Activated CD4-positive, alpha-beta memory T cell treated with anti-CD3 and anti-CD28 coated beads for 36 hours (primary cell): Measurements from ENCODE around the gene FOXP1. TPM values are rescaled to one million over a fixed set of nuclear protein-coding genes. Genes with fewer than 3 reads are reported as not detected.

Source experiments
- CTCF ChIA-PET: fragments of 350-600 bp; sonication (Branson Sonifier 250); formaldehyde crosslinking; loops from one replicate; lab custom pipeline; 2021; ENCODE audit warnings: antibody characterized with exemption, inconsistent platforms; lab: Charles Lee
- POLR2A ChIA-PET: fragments of 350-600 bp; sonication (Branson Sonifier 250); formaldehyde crosslinking; loops from one replicate; lab custom pipeline; 2021; ENCODE audit warnings: antibody characterized with exemption; lab: Charles Lee
- DNase-seq: peaks from one replicate; pipeline ENCODE4 v3.0.0-alpha.2; 2020
- H3K27ac Mint-ChIP-seq: one replicate; pipeline ENCODE4 v1.8.0; 2021; ENCODE audit warnings: mixed read lengths
- H3K27me3 Mint-ChIP-seq: one replicate; pipeline ENCODE4 v1.8.0; 2021; ENCODE audit warnings: mixed read lengths
- H3K36me3 Mint-ChIP-seq: one replicate; pipeline ENCODE4 v1.8.0; 2021; ENCODE audit warnings: mixed read lengths
- H3K4me1 Mint-ChIP-seq: one replicate; pipeline ENCODE4 v1.8.0; 2021; ENCODE audit warnings: low read depth, mixed read lengths
- H3K4me3 Mint-ChIP-seq: one replicate; pipeline ENCODE4 v1.8.0; 2021; ENCODE audit warnings: mild to moderate bottlenecking, mixed read lengths
- H3K9me3 Mint-ChIP-seq: one replicate; pipeline ENCODE4 v1.8.0; 2021; ENCODE audit warnings: mixed read lengths
- intact Hi-C: fragments of 100-400 bp; cut with micrococcal nuclease; formaldehyde crosslinking; loops from one replicate; pipeline ENCODE4 v1.15.1; 2023
- total RNA-seq, 2 experiments: library from RNA; stranded (reverse); gene quantifications; one replicate each; pipeline ENCODE4 v1.2.3, GENCODE V29; 2021

Gene FOXP1
- total RNA-seq, 2 experiments from 2014 or later = 94.4 to 102 TPM

GRCh38 chr3:71127052-71127831 lies 456.3 kb downstream of the FOXP1 start:
- POLR2A ChIA-PET = interaction anchor here (1.0 to 1.4 kb wide), 5 partner anchors 42 to 177 kb away, joined by 3 to 5 read pairs (median 3); no protein-coding TSS in a partner anchor
- H3K27ac Mint-ChIP-seq = peak overlapping the region; percentile 94
- peaks cover 66% of the 10 kb centered on the region for H3K4me1 Mint-ChIP-seq
- H3K27me3 Mint-ChIP-seq = no peaks in the 10 kb centered on the region
- H3K36me3 Mint-ChIP-seq = peaks cover 9% of the 10 kb centered on the region
- no peaks in the 10 kb centered on the region for H3K9me3 Mint-ChIP-seq
- intact Hi-C loops = loop anchor here (1.0 to 5.0 kb wide), 10 partner anchors 26 to 385 kb away; no protein-coding TSS in a partner anchor
- DNase-seq = peak; percentile 57
- CTCF ChIA-PET = interaction anchor here (1.0 kb wide), 1 partner anchor 10 kb away, joined by 3 read pairs; no protein-coding TSS in a partner anchor
- H3K4me3 Mint-ChIP-seq = peak overlapping the region; percentile 93

GRCh38 chr3:71125738-71126137 lies 457.8 kb downstream of the FOXP1 start:
- ChIA-PET CTCF (no interaction called here), POLR2A (no interaction called here)
- H3K27me3 Mint-ChIP-seq = no peaks in the 10 kb centered on the region
- intact Hi-C loops = loop anchor here (2.0 to 5.0 kb wide), 7 partner anchors 39 to 387 kb away; no protein-coding TSS in a partner anchor
- peak overlapping the region; percentile 72 for H3K27ac Mint-ChIP-seq
- DNase-seq = no peak
- peaks cover 10% of the 10 kb centered on the region for H3K36me3 Mint-ChIP-seq
- H3K9me3 Mint-ChIP-seq = no peaks in the 10 kb centered on the region
- peaks cover 68% of the 10 kb centered on the region for H3K4me1 Mint-ChIP-seq
- peak overlapping the region; percentile 43 for H3K4me3 Mint-ChIP-seq

GRCh38 chr3:71124048-71124447 lies 459.5 kb downstream of the FOXP1 start:
- DNase-seq = no peak
- Mint-ChIP-seq H3K4me1 (peaks cover 82% of the 10 kb centered on the region), H3K9me3 (no peaks in the 10 kb centered on the region), H3K27me3 (no peaks in the 10 kb centered on the region), H3K4me3 (no peak overlapping the region), H3K36me3 (peaks cover 19% of the 10 kb centered on the region), H3K27ac (no peak overlapping the region)
- intact Hi-C loops = no loop called here
- ChIA-PET CTCF (no interaction called here), POLR2A (no interaction called here)

DNA sequence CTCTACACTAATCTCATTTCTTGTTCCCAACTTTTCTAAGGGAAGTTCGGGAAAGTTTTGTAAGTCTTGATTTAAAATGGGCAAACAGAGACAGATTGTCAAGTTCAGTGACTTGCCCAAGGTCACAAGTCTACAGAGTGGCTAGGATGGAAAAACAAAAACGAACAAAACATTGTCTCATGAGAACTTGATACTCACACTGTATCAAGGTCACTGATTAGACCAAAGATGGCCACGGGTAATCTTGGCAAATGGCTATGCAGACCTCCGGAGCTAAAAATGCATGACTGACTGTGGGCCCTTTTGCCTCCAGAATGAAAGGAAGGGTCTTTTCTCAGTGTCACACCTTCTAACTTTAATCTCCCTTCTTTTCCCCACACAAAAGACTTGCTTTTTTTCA lies 460.9 kb downstream of the FOXP1 start:
- POLR2A ChIA-PET = interaction anchor here (1.2 kb wide), 1 partner anchor 36 kb away, joined by 4 read pairs; no protein-coding TSS in a partner anchor
- H3K27ac Mint-ChIP-seq = no peak overlapping the region

DNA sequence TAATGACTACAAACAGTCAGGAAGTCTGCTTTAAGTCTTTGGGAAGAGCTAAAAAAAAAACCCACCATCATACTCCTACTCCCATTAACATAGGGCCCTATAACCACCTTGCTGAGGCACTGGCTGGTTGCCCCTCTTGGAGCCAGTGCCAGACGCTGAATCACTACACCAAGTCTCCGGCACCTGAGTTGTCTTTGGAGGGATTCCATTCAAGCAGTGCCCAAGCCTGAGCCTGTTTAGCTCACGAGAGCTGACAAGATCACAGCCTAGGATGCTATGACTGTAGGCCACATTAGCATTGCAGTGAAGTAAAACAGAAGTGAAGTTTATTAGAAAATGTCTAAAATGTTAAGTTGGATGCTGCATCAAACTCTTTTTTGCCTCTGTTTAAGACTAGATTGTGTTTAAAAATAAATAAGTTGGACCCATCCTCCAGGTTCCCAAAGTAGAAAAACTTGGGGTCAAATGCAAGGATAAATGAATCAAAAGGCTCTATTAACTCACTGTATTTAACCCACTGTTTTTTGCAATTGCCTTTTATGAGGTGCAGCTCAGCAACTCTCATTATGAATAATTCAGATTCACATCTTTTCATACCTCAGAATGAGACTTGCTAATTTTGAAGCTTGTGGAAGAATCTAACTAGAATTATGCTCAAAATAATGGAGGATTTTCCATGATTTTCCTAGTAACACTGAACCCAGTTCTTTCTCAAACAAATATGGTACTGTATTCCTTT lies 461.9 kb downstream of the FOXP1 start:
- peaks cover 33% of the 10 kb centered on the region for H3K36me3 Mint-ChIP-seq
- CTCF ChIA-PET = interaction anchor here (1.5 kb wide), 1 partner anchor 12 kb away, joined by 4 read pairs; no protein-coding TSS in a partner anchor
- H3K27ac Mint-ChIP-seq = peak overlapping the region; percentile 66
- H3K4me1 Mint-ChIP-seq = peaks cover 89% of the 10 kb centered on the region
- no peaks in the 10 kb centered on the region for H3K27me3 Mint-ChIP-seq
- no peak overlapping the region for H3K4me3 Mint-ChIP-seq
- H3K9me3 Mint-ChIP-seq = no peaks in the 10 kb centered on the region
- POLR2A ChIA-PET = interaction anchor here (0.6 to 1.4 kb wide), 7 partner anchors 9 to 178 kb away, joined by 3 read pairs; no protein-coding TSS in a partner anchor
- DNase-seq = peak; percentile 43
- intact Hi-C loops = no loop called here

More for the DNA sequence above, 460.9 kb downstream of the FOXP1 start:
- CTCF ChIA-PET = interaction anchor here (1.5 kb wide), 1 partner anchor 13 kb away, joined by 4 read pairs; no protein-coding TSS in a partner anchor
- Mint-ChIP-seq H3K4me3 (no peak overlapping the region), H3K9me3 (no peaks in the 10 kb centered on the region), H3K4me1 (peaks cover 86% of the 10 kb centered on the region), H3K27me3 (no peaks in the 10 kb centered on the region), H3K36me3 (peaks cover 26% of the 10 kb centered on the region)
- DNase-seq = no peak
- intact Hi-C loops = no loop called here

GRCh38 chr3:71120012-71120411 lies 463.5 kb downstream of the FOXP1 start:
- Mint-ChIP-seq H3K4me1 (peaks cover 86% of the 10 kb centered on the region), H3K9me3 (no peaks in the 10 kb centered on the region), H3K36me3 (peaks cover 27% of the 10 kb centered on the region), H3K27me3 (no peaks in the 10 kb centered on the region), H3K27ac (no peak overlapping the region), H3K4me3 (no peak overlapping the region)
- intact Hi-C loops = no loop called here
- POLR2A ChIA-PET = no interaction called here
- CTCF ChIA-PET = no interaction called here
- no peak for DNase-seq

DNA sequence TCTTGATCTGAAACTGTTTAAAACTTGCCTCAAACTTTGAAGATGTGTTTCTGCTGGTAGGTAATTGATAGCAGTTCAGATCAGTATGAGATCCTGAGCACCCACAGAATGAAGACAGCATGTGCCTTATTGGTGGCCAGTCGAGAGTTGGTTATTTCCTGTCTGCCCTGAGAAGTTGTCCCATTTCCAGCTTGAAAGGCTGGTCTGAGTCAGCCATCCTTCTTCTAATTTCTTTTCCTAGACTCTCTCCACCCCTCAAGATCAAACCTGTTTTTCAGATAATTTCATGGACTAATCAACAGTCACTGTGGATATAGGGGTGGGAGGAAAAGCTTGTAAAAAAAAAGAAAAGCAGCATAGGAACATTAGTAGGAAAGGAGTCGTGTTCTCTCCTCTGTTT lies 464.4 kb downstream of the FOXP1 start:
- ChIA-PET POLR2A (interaction anchor here (1.3 kb wide), 1 partner anchor 33 kb away, joined by 3 read pairs; no protein-coding TSS in a partner anchor), CTCF (no interaction called here)
- H3K27ac Mint-ChIP-seq = peak overlapping the region; percentile 53
- peaks cover 31% of the 10 kb centered on the region for H3K36me3 Mint-ChIP-seq
- H3K4me3 Mint-ChIP-seq = no peak overlapping the region
- no peaks in the 10 kb centered on the region for H3K9me3 Mint-ChIP-seq
- intact Hi-C loops = no loop called here
- H3K4me1 Mint-ChIP-seq = peaks cover 88% of the 10 kb centered on the region
- no peaks in the 10 kb centered on the region for H3K27me3 Mint-ChIP-seq
- no peak for DNase-seq

- DNase-seq = no peak
- H3K36me3 Mint-ChIP-seq = peaks cover 32% of the 10 kb centered on the region
- intact Hi-C loops = no loop called here
- no peak overlapping the region for H3K4me3 Mint-ChIP-seq
- no peak overlapping the region for H3K27ac Mint-ChIP-seq
- H3K9me3 Mint-ChIP-seq = no peaks in the 10 kb centered on the region
- H3K27me3 Mint-ChIP-seq = no peaks in the 10 kb centered on the region
- POLR2A ChIA-PET = interaction anchor here (1.3 kb wide), 1 partner anchor 32 kb away, joined by 3 read pairs; no protein-coding TSS in a partner anchor
- CTCF ChIA-PET = no interaction called here
- H3K4me1 Mint-ChIP-seq = peaks cover 89% of the 10 kb centered on the region
Measured at GRCh38 chr3:71118436-71118835, 465.1 kb downstream of the FOXP1 start.

GRCh38 chr3:71117572-71118247 lies 465.8 kb downstream of the FOXP1 start:
- intact Hi-C loops = no loop called here
- ChIA-PET POLR2A (interaction anchor here (1.3 kb wide), 1 partner anchor 31 kb away, joined by 3 read pairs; no protein-coding TSS in a partner anchor), CTCF (no interaction called here)
- Mint-ChIP-seq H3K9me3 (no peaks in the 10 kb centered on the region), H3K27me3 (no peaks in the 10 kb centered on the region), H3K4me3 (no peak overlapping the region), H3K27ac (peak overlapping the region; percentile 50), H3K4me1 (peaks cover 89% of the 10 kb centered on the region), H3K36me3 (peaks cover 37% of the 10 kb centered on the region)
- DNase-seq = no peak

GRCh38 chr3:71114610-71115009 lies 468.9 kb downstream of the FOXP1 start:
- Mint-ChIP-seq H3K4me3 (no peak overlapping the region), H3K27ac (no peak overlapping the region), H3K36me3 (peaks cover 58% of the 10 kb centered on the region), H3K4me1 (peaks cover 86% of the 10 kb centered on the region), H3K27me3 (no peaks in the 10 kb centered on the region), H3K9me3 (no peaks in the 10 kb centered on the region)
- ChIA-PET POLR2A (no interaction called here), CTCF (no interaction called here)
- intact Hi-C loops = no loop called here
- no peak for DNase-seq

- ChIA-PET CTCF (interaction anchor here (0.5 kb wide), 1 partner anchor 474 kb away, joined by 4 read pairs; no protein-coding TSS in a partner anchor), POLR2A (no interaction called here)
- Mint-ChIP-seq H3K9me3 (no peaks in the 10 kb centered on the region), H3K4me3 (no peak overlapping the region), H3K27ac (peak overlapping the region; percentile 79), H3K4me1 (peaks cover 86% of the 10 kb centered on the region), H3K27me3 (no peaks in the 10 kb centered on the region), H3K36me3 (peaks cover 63% of the 10 kb centered on the region)
- no peak for DNase-seq
- intact Hi-C loops = no loop called here
Measured at GRCh38 chr3:71112576-71112975, 471.0 kb downstream of the FOXP1 start.
